ENCODE measurements around the gene BASP1. TPM values are rescaled to one million over a fixed set of nuclear protein-coding genes. Genes with fewer than 3 reads are reported as not detected.

The BASP1 gene
- total and polyA plus RNA-seq, 2 donors from 2014 or later, result 5.1 to 12.5 TPM

DNA sequence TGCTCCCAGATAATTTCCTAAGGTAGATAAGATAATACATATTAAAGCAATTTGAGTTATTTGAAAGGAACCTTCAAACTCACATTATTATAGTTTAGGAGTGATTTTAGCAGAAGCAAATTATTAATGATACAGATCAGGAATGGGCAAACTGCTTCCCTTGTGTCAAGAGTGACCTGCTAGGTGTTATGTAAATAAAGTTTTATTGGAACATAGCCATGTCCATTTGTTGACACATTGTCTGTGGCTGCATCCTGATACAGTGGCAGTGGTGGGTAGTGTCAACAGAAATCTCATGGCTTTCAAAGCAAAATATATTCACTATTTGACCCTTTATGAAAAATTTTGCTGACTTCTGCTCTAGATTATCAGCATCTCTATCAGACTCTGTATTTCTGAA, 11.4 kb upstream of the BASP1 start:
- Histone ChIP-seq H3K36me3 (ENCODE audit: control insufficient read depth in 2 of 3, insufficient read depth in 3 of 3, low read length in 3 of 3) (no peaks in the 10 kb centered on the region), H3K9ac (ENCODE audit: low read length in 3 of 3) (no peak overlapping the region), H3K27me3 (ENCODE audit: control insufficient read depth, insufficient read depth, low read length) (no peaks in the 10 kb centered on the region), H3K27ac (ENCODE audit: low read depth in 2 of 2, low read length in 2 of 2) (no peak overlapping the region), H3K9me3 (ENCODE audit: control insufficient read depth in 2 of 3, insufficient read depth in 1 of 3, low read length in 3 of 3) (no peaks in the 10 kb centered on the region), H3K4me1 (ENCODE audit: control insufficient read depth in 2 of 3, insufficient read depth in 2 of 3, low read depth in 1 of 3, low read length in 3 of 3) (no peaks in the 10 kb centered on the region), H3K4me3 (ENCODE audit: low read length in 3 of 3) (no peak overlapping the region)
- intact Hi-C loops (cut with DNase I), result no loop called here
- FAIRE-seq (no peak), DNase-seq (no peak)
- TF ChIP-seq, protein P1, sequence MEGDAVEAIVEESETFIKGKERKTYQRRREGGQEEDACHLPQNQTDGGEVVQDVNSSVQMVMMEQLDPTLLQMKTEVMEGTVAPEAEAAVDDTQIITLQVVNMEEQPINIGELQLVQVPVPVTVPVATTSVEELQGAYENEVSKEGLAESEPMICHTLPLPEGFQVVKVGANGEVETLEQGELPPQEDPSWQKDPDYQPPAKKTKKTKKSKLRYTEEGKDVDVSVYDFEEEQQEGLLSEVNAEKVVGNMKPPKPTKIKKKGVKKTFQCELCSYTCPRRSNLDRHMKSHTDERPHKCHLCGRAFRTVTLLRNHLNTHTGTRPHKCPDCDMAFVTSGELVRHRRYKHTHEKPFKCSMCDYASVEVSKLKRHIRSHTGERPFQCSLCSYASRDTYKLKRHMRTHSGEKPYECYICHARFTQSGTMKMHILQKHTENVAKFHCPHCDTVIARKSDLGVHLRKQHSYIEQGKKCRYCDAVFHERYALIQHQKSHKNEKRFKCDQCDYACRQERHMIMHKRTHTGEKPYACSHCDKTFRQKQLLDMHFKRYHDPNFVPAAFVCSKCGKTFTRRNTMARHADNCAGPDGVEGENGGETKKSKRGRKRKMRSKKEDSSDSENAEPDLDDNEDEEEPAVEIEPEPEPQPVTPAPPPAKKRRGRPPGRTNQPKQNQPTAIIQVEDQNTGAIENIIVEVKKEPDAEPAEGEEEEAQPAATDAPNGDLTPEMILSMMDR (IDR thresholded peaks at IDR 0.05; ENCODE audit: borderline replicate concordance, extremely low read depth, insufficient read depth), result no peak

DNA sequence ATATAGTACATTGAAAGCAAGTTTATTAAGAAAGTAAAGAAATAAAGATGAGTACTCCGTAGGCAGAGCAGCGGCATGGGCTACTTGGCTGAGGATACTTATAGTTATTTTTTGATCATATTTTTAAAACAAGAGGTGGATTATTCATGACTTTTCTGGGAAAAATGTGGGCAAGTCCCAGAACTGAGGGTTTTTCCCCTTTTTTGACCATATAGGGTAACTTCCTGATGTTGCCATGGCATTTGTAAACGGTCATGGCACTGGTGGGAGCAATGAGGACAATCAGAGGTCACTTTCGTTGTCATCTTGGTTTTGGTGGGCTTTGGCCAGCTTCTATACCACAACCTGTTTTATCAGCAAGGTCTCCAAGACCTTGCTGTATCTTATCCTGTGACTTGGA, 5.2 kb upstream of the BASP1 start:
- Histone ChIP-seq H3K36me3 (ENCODE audit: control insufficient read depth in 2 of 3, insufficient read depth in 3 of 3, low read length in 3 of 3) (no peaks in the 10 kb centered on the region), H3K4me3 (ENCODE audit: low read length in 3 of 3) (no peak overlapping the region), H3K27me3 (ENCODE audit: control insufficient read depth, insufficient read depth, low read length) (no peaks in the 10 kb centered on the region), H3K9me3 (ENCODE audit: control insufficient read depth in 2 of 3, insufficient read depth in 1 of 3, low read length in 3 of 3) (no peaks in the 10 kb centered on the region), H3K27ac (ENCODE audit: low read depth in 2 of 2, low read length in 2 of 2) (no peak overlapping the region), H3K9ac (ENCODE audit: low read length in 3 of 3) (no peak overlapping the region), H3K4me1 (ENCODE audit: control insufficient read depth in 2 of 3, insufficient read depth in 2 of 3, low read depth in 1 of 3, low read length in 3 of 3) (peaks cover 0 to 4% (median 0%) of the 10 kb centered on the region in 3 donors)
- FAIRE-seq, result no peak
- TF ChIP-seq, protein P1 (IDR thresholded peaks at IDR 0.05; ENCODE audit: borderline replicate concordance, extremely low read depth, insufficient read depth), result no peak
- intact Hi-C loops (cut with DNase I), result loop anchor here (10.0 kb wide), 1 partner anchor 1103 kb away; no protein-coding TSS in a partner anchor
- no peak for DNase-seq

DNA sequence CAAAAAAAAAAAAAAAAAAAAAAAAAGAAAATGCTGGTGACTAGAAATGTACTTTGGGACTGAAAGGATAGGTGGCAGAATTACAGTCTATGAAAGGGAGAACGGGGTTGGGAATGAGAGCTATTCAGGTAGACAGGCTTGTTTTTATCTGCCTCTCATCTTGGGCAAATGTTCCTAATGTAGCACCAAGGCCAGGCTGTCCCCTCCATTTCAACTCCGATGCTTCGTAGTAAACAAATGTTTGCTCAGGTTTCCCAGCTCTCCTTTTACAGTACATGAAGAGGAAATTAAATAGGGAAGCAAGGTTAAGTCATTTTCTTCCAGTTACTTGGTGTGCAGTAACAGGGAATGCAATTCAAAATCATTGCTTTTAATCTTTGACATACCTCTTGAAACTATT, 4.4 kb upstream of the BASP1 start:
- DNase-seq (no peak), FAIRE-seq (no peak)
- H3K27ac ChIP-seq (ENCODE audit: low read depth in 2 of 2, low read length in 2 of 2), result no peak overlapping the region
- H3K4me1 ChIP-seq (ENCODE audit: control insufficient read depth in 2 of 3, insufficient read depth in 2 of 3, low read depth in 1 of 3, low read length in 3 of 3), result peaks cover 0 to 4% (median 0%) of the 10 kb centered on the region in 3 donors
- H3K4me3 ChIP-seq (ENCODE audit: low read length in 3 of 3), result no peak overlapping the region
- no peak overlapping the region for H3K9ac ChIP-seq (ENCODE audit: low read length in 3 of 3)
- H3K36me3 ChIP-seq (ENCODE audit: control insufficient read depth in 2 of 3, insufficient read depth in 3 of 3, low read length in 3 of 3), result no peaks in the 10 kb centered on the region
- no peaks in the 10 kb centered on the region for H3K27me3 ChIP-seq (ENCODE audit: control insufficient read depth, insufficient read depth, low read length)
- TF ChIP-seq, protein P1 (IDR thresholded peaks at IDR 0.05; ENCODE audit: borderline replicate concordance, extremely low read depth, insufficient read depth), result no peak
- intact Hi-C loops (cut with DNase I), result loop anchor here (10.0 kb wide), 1 partner anchor 1102 kb away; no protein-coding TSS in a partner anchor
- H3K9me3 ChIP-seq (ENCODE audit: control insufficient read depth in 2 of 3, insufficient read depth in 1 of 3, low read length in 3 of 3), result no peaks in the 10 kb centered on the region

DNA sequence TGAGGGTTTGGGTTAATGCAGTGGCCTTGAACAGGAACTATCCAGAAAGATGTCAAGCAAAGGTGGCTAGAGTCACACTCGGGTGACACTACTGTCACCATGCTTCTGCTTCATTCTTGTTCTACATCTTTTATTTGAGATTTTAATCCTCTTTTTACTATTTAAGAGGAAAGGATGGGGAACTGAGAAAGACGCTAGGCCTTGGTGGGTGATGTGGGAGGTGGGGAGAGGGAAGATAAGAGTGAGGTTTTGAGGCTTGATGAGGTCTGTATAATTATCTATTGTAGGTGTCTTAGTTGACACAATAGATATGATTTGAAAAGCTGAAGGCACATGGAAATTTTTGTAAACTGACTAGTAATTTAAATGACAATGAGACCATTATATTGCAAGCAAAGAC, 3.5 kb upstream of the BASP1 start:
- Histone ChIP-seq H3K9ac (ENCODE audit: low read length in 3 of 3) (no peak overlapping the region), H3K36me3 (ENCODE audit: control insufficient read depth in 2 of 3, insufficient read depth in 3 of 3, low read length in 3 of 3) (no peaks in the 10 kb centered on the region), H3K4me1 (ENCODE audit: control insufficient read depth in 2 of 3, insufficient read depth in 2 of 3, low read depth in 1 of 3, low read length in 3 of 3) (peaks cover 0 to 4% (median 0%) of the 10 kb centered on the region in 3 donors), H3K4me3 (ENCODE audit: low read length in 3 of 3) (no peak overlapping the region), H3K9me3 (ENCODE audit: control insufficient read depth in 2 of 3, insufficient read depth in 1 of 3, low read length in 3 of 3) (no peaks in the 10 kb centered on the region), H3K27ac (ENCODE audit: low read depth in 2 of 2, low read length in 2 of 2) (no peak overlapping the region), H3K27me3 (ENCODE audit: control insufficient read depth, insufficient read depth, low read length) (no peaks in the 10 kb centered on the region)
- intact Hi-C loops (cut with DNase I), result loop anchor here (10.0 kb wide), 1 partner anchor 1101 kb away; no protein-coding TSS in a partner anchor
- TF ChIP-seq, protein P1 (IDR thresholded peaks at IDR 0.05; ENCODE audit: borderline replicate concordance, extremely low read depth, insufficient read depth), result no peak
- DNase-seq, result no peak
- FAIRE-seq, result no peak

All from kidney (tissue), 14 donors.